PC-3 (cell line): ENCODE results near the gene GNAI2. TPM values are rescaled to one million over a fixed set of nuclear protein-coding genes. Genes with fewer than 3 reads are reported as not detected.

ENCODE experiments used
- ATAC-seq: fragments of 200-7000 bp; cut with Tn5 transposase; 2 replicates; pipeline ENCODE4 v1.9.1; 2020; ENCODE audit warnings: mild to moderate bottlenecking, moderate library complexity
- BruUV-seq: library from RNA; stranded (reverse); fragments of 400-500 nt; replicated peaks from 2 replicates; lab custom pipeline; 2021; lab: Mats Ljungman, UMichigan
- CTCF ChIA-PET: fragments of 300-600 bp; sonication (Branson Sonifier 250); formaldehyde crosslinking; loops from one replicate; lab custom pipeline; 2022; ENCODE audit warnings: antibody characterized with exemption; lab: Charles Lee
- POLR2A ChIA-PET: fragments of 300-600 bp; sonication (Branson Sonifier 250); formaldehyde crosslinking; loops from one replicate; lab custom pipeline; 2022; ENCODE audit warnings: antibody characterized with exemption; ENCODE audit not compliant: unreplicated experiment; lab: Charles Lee
- DNase-seq: peaks from one replicate; pipeline ENCODE4 v3.0.0-alpha.2; 2015
- H2AFZ ChIP-seq: fragments of 300-600 bp; sonication (generic); 2 replicates; pipeline ENCODE4 v1.6.0; 2016; ENCODE audit warnings: antibody characterized with exemption, low read length
- H3F3A ChIP-seq: fragments of 300-600 bp; sonication (generic); one replicate; pipeline ENCODE4 v1.6.0; 2017; ENCODE audit warnings: antibody characterized with exemption, low read length, control low read depth, mild to moderate bottlenecking; ENCODE audit not compliant: unreplicated experiment
- H3K27ac ChIP-seq: fragments of 300-600 bp; sonication (generic); 2 replicates; pipeline ENCODE4 v1.5.1; 2016; ENCODE audit warnings: mild to moderate bottlenecking, low read length
- H3K27me3 ChIP-seq: fragments of 300-600 bp; sonication (generic); 2 replicates; pipeline ENCODE4 v1.6.1; 2016; ENCODE audit warnings: low read length, mixed read lengths
- H3K36me3 ChIP-seq: fragments of 300-600 bp; sonication (generic); 2 replicates; pipeline ENCODE4 v1.6.1; 2016; ENCODE audit warnings: low read depth, mixed run types, low read length, mixed read lengths
- H3K4me1 ChIP-seq: fragments of 300-600 bp; sonication (generic); 2 replicates; pipeline ENCODE4 v1.5.1; 2016; ENCODE audit warnings: low read length; ENCODE audit not compliant: insufficient read depth
- H3K4me2 ChIP-seq: fragments of 300-600 bp; sonication (generic); 2 replicates; pipeline ENCODE4 v1.6.0; 2016; ENCODE audit warnings: low read length
- H3K4me3 ChIP-seq: fragments of 300-600 bp; sonication (generic); 2 replicates; pipeline ENCODE4 v1.5.1; 2016; ENCODE audit warnings: mild to moderate bottlenecking, low read length, mixed read lengths
- H3K79me2 ChIP-seq: fragments of 300-600 bp; sonication (generic); 2 replicates; pipeline ENCODE4 v1.6.1; 2017; ENCODE audit warnings: low read length, mixed read lengths
- H3K9ac ChIP-seq: fragments of 300-600 bp; sonication (generic); 2 replicates; pipeline ENCODE4 v1.6.0; 2016; ENCODE audit warnings: mild to moderate bottlenecking, low read length
- H3K9me2 ChIP-seq: fragments of 300-600 bp; sonication (generic); replicated peaks from 2 replicates; pipeline ENCODE4 v1.6.1; 2016; ENCODE audit warnings: mixed run types, low read length, mixed read lengths
- H3K9me3 ChIP-seq: fragments of 300-600 bp; sonication (generic); 2 replicates; pipeline ENCODE4 v1.6.1; 2016; ENCODE audit warnings: low read length, mixed read lengths
- H4K20me1 ChIP-seq: fragments of 300-600 bp; sonication (generic); 2 replicates; pipeline ENCODE4 v1.6.1; 2016; ENCODE audit warnings: low read length, mixed read lengths
- EZH2 ChIP-seq: fragments of 300-600 bp; sonication (generic); IDR thresholded peaks from one replicate; pipeline ENCODE4 v1.6.1; 2017; ENCODE audit warnings: antibody characterized with exemption, mild to moderate bottlenecking, low read length; ENCODE audit not compliant: unreplicated experiment
- EZH2phosphoT487 ChIP-seq: fragments of 300-600 bp; sonication (generic); IDR thresholded peaks from 2 replicates; pipeline ENCODE4 v1.6.1; 2018; ENCODE audit warnings: mild to moderate bottlenecking, antibody characterized with exemption, low read length, borderline replicate concordance
- intact Hi-C: fragments of 100-400 bp; cut with micrococcal nuclease; formaldehyde crosslinking; loops from 2 replicates; pipeline ENCODE4 v1.9.0; 2023
- total RNA-seq: library from RNA; depleted of rRNA; stranded (reverse); fragments of >200 nt; gene quantifications from 2 replicates; pipeline ENCODE4 v1.2.3, GENCODE V29; 2014
- TF ChIP-seq, protein P1 (sequence below): fragments of 300-600 bp; sonication (generic); conservative IDR thresholded peaks from 2 replicates; pipeline ENCODE4 v1.5.1; 2017; ENCODE audit warnings: antibody characterized with exemption, low read depth, mild to moderate bottlenecking, low read length

The GNAI2 gene
- total RNA-seq, 1 experiment from 2014 or later = 221 TPM

DNA sequence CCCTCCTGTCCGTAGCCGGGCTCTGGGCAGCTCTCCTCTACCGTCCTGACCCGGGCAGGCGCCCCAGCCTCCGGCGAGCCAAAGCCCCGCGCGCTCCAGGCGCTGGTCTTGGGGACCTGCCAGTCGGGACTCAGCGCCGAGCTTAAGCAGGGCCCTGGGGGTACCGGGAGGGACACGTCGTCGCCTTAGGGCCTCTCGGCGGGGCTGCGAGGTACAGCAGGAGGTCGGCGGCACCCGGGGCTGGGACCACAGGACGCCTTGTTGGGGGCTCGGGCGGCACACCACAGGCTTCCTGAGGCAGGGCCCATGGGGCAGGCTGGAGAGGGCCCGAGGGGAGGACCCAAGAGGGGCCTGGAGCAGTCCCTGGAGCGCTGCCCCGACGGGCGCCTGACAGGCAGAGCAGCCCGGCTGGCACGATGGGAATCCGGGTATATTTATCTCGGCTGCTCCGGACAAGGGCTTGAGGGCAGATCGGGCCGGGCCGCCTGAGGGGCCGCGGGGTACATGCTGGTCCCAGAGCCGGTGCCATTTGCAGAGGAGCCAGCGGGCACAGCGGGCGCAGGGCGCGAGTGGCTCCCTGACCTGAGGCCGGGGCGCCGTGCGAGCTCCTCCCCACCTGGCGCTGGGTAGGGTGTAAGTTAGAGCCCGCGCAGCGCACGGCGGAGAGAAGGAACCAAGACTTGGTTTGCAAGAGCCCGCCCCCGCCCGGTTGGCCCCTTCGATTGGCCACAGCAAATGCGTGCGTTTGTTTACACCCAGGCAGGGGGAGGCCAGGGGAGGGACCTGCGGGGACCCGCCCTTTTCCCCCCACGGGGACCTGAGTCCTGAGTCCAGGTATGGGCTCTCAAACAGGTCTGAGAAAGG is 30.4 kb upstream of the GNAI2 start:
- ATAC-seq = peak; percentile 7; the same call in 1 of the 2 replicates
- Histone ChIP-seq H3K27ac (no peak overlapping the region), H3K4me1 (no peaks in the 10 kb centered on the region), H3K4me2 (peak overlapping the region; percentile 72), H3K36me3 (no peaks in the 10 kb centered on the region), H3K9me2 (no peaks in the 10 kb centered on the region), H3K79me2 (no peaks in the 10 kb centered on the region), H3K4me3 (peak overlapping the region; percentile 55), H3K27me3 (0 out of 2 replicates have a peak, but pooled peaks cover 10% of the 10 kb centered on the region), H2AFZ (peak overlapping the region; percentile 57; the same call in 1 of the 2 replicates), H3F3A (no peaks in the 10 kb centered on the region), H3K9ac (no peak overlapping the region), H3K9me3 (no peaks in the 10 kb centered on the region), H4K20me1 (no peaks in the 10 kb centered on the region)
- CTCF ChIA-PET = no interaction called here
- no TSS peak for BruUV-seq
- DNase-seq = no peak
- intact Hi-C loops = no loop called here
- TF ChIP-seq EZH2phosphoT487 (no peak), EZH2 (no peak)
- TF ChIP-seq, protein P1, sequence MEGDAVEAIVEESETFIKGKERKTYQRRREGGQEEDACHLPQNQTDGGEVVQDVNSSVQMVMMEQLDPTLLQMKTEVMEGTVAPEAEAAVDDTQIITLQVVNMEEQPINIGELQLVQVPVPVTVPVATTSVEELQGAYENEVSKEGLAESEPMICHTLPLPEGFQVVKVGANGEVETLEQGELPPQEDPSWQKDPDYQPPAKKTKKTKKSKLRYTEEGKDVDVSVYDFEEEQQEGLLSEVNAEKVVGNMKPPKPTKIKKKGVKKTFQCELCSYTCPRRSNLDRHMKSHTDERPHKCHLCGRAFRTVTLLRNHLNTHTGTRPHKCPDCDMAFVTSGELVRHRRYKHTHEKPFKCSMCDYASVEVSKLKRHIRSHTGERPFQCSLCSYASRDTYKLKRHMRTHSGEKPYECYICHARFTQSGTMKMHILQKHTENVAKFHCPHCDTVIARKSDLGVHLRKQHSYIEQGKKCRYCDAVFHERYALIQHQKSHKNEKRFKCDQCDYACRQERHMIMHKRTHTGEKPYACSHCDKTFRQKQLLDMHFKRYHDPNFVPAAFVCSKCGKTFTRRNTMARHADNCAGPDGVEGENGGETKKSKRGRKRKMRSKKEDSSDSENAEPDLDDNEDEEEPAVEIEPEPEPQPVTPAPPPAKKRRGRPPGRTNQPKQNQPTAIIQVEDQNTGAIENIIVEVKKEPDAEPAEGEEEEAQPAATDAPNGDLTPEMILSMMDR = no peak
- POLR2A ChIA-PET = no interaction called here

DNA sequence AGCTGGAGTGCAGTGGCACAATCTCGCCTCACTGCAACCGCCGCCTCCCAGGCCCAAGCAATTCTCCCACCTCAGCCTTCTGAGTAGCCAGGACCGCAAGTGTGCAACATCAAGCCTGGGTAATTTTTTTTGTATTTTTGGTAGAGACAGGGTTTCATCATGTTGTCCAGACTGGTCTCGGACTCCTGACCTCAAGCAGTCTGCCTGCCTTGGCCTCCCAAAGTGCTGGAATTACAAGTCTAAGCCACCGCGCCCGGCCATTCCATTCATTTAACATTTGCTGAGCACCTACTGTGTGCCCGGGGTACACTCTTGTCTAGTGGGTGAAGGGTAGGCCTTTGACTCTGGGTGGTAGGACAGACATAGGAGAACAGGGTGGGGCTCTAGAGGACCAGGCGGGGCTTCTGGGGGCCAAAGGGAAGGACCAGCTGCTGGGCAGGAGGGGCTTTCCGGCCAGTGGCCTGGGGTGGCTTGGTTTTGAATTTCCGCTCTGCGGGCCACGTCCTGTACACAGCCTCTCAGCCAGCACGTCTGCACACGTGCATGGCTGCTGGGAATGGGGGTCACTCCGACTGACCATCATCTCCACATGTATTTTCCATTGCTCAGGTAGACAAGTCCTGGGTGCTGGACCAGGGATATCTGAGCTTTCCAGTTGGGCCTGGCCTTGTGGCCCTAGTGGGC is 28.5 kb upstream of the GNAI2 start:
- TF ChIP-seq EZH2phosphoT487 (no peak), EZH2 (no peak)
- TF ChIP-seq, protein P1 = no peak
- POLR2A ChIA-PET = no interaction called here
- Histone ChIP-seq H3K27ac (no peak overlapping the region), H3K79me2 (no peaks in the 10 kb centered on the region), H3K9me3 (no peaks in the 10 kb centered on the region), H3F3A (no peaks in the 10 kb centered on the region), H3K9me2 (no peaks in the 10 kb centered on the region), H3K4me2 (no peak overlapping the region), H3K4me3 (no peak overlapping the region), H4K20me1 (no peaks in the 10 kb centered on the region), H3K36me3 (no peaks in the 10 kb centered on the region), H3K9ac (no peak overlapping the region), H3K4me1 (no peaks in the 10 kb centered on the region), H2AFZ (no peak overlapping the region), H3K27me3 (0 out of 2 replicates have a peak, but pooled peaks cover 10% of the 10 kb centered on the region)
- ATAC-seq (no peak), DNase-seq (no peak)
- CTCF ChIA-PET = no interaction called here
- intact Hi-C loops = no loop called here
- no TSS peak for BruUV-seq
